ENCODE data around the gene GPR17. TPM values are rescaled to one million over a fixed set of nuclear protein-coding genes. Genes with fewer than 3 reads are reported as not detected.

Gene GPR17
- total RNA-seq, 1 experiment from 2014 or later = not detected

DNA sequence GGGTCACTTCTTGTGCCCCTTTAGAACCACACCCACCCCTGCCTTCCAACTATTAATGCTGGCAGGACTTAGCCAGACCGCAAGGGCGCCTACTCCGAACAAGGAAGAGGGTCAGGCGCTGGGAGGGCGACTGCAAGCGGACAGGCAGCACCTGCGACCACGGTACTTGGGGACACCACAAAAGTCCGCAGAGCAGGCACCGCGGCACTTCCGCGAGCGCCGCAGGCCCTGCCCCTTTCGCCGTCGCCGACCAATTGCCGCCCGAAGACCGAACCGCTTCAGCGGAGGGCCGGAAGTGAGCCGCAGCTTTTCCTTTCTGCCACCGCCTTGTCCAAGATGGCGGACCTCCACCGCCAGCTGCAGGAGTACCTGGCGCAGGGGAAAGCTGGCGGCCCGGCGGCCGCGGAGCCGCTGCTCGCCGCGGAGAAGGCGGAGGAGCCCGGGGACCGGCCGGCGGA, 55.3 kb downstream of the GPR17 start, which contains the start of gene SFT2D3:
Gene SFT2D3 (plus strand): TSS at position 305 of the 458 bp plus-strand sequence. CDS start 32 bp downstream, at position 337.
- ChIA-PET CTCF (interaction anchor here (0.7 kb wide), 1 partner anchor 185 kb away, joined by 3 read pairs; no protein-coding TSS in a partner anchor), POLR2A (interaction anchor here (0.6 to 2.0 kb wide), 11 partner anchors 9 to 293 kb away, joined by 3 to 11 read pairs (median 4); partner anchors contain the start of genes IWS1, POLR2D and WDR33)
- intact Hi-C loops (cut with micrococcal nuclease) = loop anchor here (1.0 to 5.0 kb wide), 2 partner anchors 70 to 111 kb away; partner anchors contain the start of gene WDR33
- Mint-ChIP-seq H3K4me1 (ENCODE audit: insufficient read depth, unreplicated experiment) (peaks cover 19% of the 10 kb centered on the region), H3K9me3 (ENCODE audit: unreplicated experiment) (no peaks in the 10 kb centered on the region), H3K27ac (ENCODE audit: low read depth, unreplicated experiment) (peak within 1 kb of the TSS; percentile 94), H3K27me3 (ENCODE audit: insufficient read depth, unreplicated experiment) (no peaks in the 10 kb centered on the region), H3K4me3 (ENCODE audit: unreplicated experiment) (peak within 1 kb of the TSS; percentile 84), H3K36me3 (ENCODE audit: insufficient read depth, unreplicated experiment) (peaks cover 23% of the 10 kb centered on the region)
- TF ChIP-seq CTCF (IDR thresholded peaks at IDR 0.05; ENCODE audit: unreplicated experiment) = no peak
- DNase-seq (ENCODE audit: unreplicated experiment) = peak; percentile 86
- no TSS peak for BruUV-seq (replicated peaks)

- no TSS peak for BruUV-seq (replicated peaks)
- H3K27ac Mint-ChIP-seq (ENCODE audit: low read depth, unreplicated experiment) = peak overlapping the region; percentile 94
- no peaks in the 10 kb centered on the region for H3K27me3 Mint-ChIP-seq (ENCODE audit: insufficient read depth, unreplicated experiment)
- POLR2A ChIA-PET = interaction anchor here (0.6 to 2.0 kb wide), 19 partner anchors 9 to 316 kb away, joined by 3 to 11 read pairs (median 3); partner anchors contain the start of genes IWS1, POLR2D and WDR33
- H3K4me1 Mint-ChIP-seq (ENCODE audit: insufficient read depth, unreplicated experiment) = peaks cover 19% of the 10 kb centered on the region
- CTCF ChIA-PET = interaction anchor here (0.7 kb wide), 1 partner anchor 186 kb away, joined by 3 read pairs; no protein-coding TSS in a partner anchor
- peak overlapping the region; percentile 84 for H3K4me3 Mint-ChIP-seq (ENCODE audit: unreplicated experiment)
- peaks cover 23% of the 10 kb centered on the region for H3K36me3 Mint-ChIP-seq (ENCODE audit: insufficient read depth, unreplicated experiment)
- DNase-seq (ENCODE audit: unreplicated experiment) = peak; percentile 61
- TF ChIP-seq CTCF (IDR thresholded peaks at IDR 0.05; ENCODE audit: unreplicated experiment) = no peak
- H3K9me3 Mint-ChIP-seq (ENCODE audit: unreplicated experiment) = no peaks in the 10 kb centered on the region
- intact Hi-C loops (cut with micrococcal nuclease) = loop anchor here (1.0 to 5.0 kb wide), 2 partner anchors 69 to 110 kb away; partner anchors contain the start of gene WDR33
Measured at GRCh38 chr2:127701651-127702394, 55.9 kb downstream of the GPR17 start.

Other genes starting within 250 kb of the GPR17 start
- gene PROC, start 227.7 kb upstream of the GPR17 start, total RNA-seq (2022) = not detected in 2 replicates
- gene IWS1, start 119.7 kb upstream of the GPR17 start, total RNA-seq (2022) = 56.8 and 57.0 TPM in 2 replicates
- gene MYO7B, start 110.5 kb upstream of the GPR17 start, total RNA-seq (2022) = not detected in 2 replicates
- not detected in 2 replicates for gene LIMS2, start 29.4 kb downstream of the GPR17 start, total RNA-seq (2022)
- gene SFT2D3, start 55.3 kb downstream of the GPR17 start, total RNA-seq (2022) = 3.6 and 4.1 TPM in 2 replicates
- gene WDR33, start 165.0 kb downstream of the GPR17 start, total RNA-seq (2022) = 46.7 and 50.0 TPM in 2 replicates
- 31.0 and 34.3 TPM in 2 replicates for gene POLR2D, start 212.0 kb downstream of the GPR17 start, total RNA-seq (2022)
- 31.1 and 32.6 TPM in 2 replicates for gene AMMECR1L, start 239.8 kb downstream of the GPR17 start, total RNA-seq (2022)